A549 (cell line): ENCODE results near the gene IRAK1.

Experiments used
- CBX2 ChIP-seq: fragments of 200-600 bp; sonication (generic); IDR thresholded peaks from 2 replicates; pipeline ENCODE4 v1.6.1; 2016; ENCODE audit warnings: low read depth, mild to moderate bottlenecking, borderline replicate concordance
- CTCF ChIP-seq: fragments of >200 bp; sonication (Bioruptor Twin); formaldehyde crosslinking; IDR thresholded peaks from 3 replicates; pipeline ENCODE4 v1.5.1; 2016
- ELK1 ChIP-seq: fragments of 150-350 bp; IDR thresholded peaks from 2 replicates; pipeline ENCODE4 v1.6.1; 2014; ENCODE audit warnings: low read depth, mild to moderate bottlenecking, low read length
- JUNB ChIP-seq: fragments of >200 bp; sonication (Bioruptor Twin); formaldehyde crosslinking; IDR thresholded peaks from 2 replicates; pipeline ENCODE4 v1.6.1; 2016
- RFX5 ChIP-seq: fragments of 450-650 bp; IDR thresholded peaks from 2 replicates; pipeline ENCODE4 v1.7.1; 2014; ENCODE audit warnings: antibody characterized with exemption, mild to moderate bottlenecking, moderate library complexity
- RNF2 ChIP-seq: fragments of 200-600 bp; sonication (generic); IDR thresholded peaks from 2 replicates; pipeline ENCODE4 v1.6.1; 2016; ENCODE audit warnings: low read depth, mild to moderate bottlenecking, antibody characterized with exemption, moderate library complexity, borderline replicate concordance
- SMC3 ChIP-seq: fragments of >200 bp; sonication (Bioruptor Twin); formaldehyde crosslinking; IDR thresholded peaks from 3 replicates; pipeline ENCODE4 v1.6.1; 2018; ENCODE audit warnings: inconsistent platforms
- SREBF2 ChIP-seq: fragments of 450-650 bp; IDR thresholded peaks from 2 replicates; pipeline ENCODE4 v1.6.1; 2014; ENCODE audit warnings: mild to moderate bottlenecking, moderate library complexity

GRCh38 chrX:153963546-153963945 is 56.2 kb downstream of the IRAK1 start:
- TF ChIP-seq SMC3 (no peak), CTCF (no peak), SREBF2 (no peak), JUNB (no peak), RNF2 (no peak), RFX5 (no peak), ELK1 (no peak), CBX2 (no peak)
